Activated CD8-positive, alpha-beta memory T cell treated with anti-CD3 and anti-CD28 coated beads, Interleukin-2, amount 50 U/mL, for 4 hours (primary cell): ENCODE measurements around the gene ADCY1.

ENCODE experiments used
- DNase-seq: peaks from one replicate; pipeline ENCODE4 v3.0.0-alpha.2; 2020

Gene ADCY1

GRCh38 chr7:45595809-45596664, 21.9 kb downstream of the ADCY1 start:
- no peak for DNase-seq

GRCh38 chr7:45596665-45597095, 22.5 kb downstream of the ADCY1 start:
- no peak for DNase-seq

DNA sequence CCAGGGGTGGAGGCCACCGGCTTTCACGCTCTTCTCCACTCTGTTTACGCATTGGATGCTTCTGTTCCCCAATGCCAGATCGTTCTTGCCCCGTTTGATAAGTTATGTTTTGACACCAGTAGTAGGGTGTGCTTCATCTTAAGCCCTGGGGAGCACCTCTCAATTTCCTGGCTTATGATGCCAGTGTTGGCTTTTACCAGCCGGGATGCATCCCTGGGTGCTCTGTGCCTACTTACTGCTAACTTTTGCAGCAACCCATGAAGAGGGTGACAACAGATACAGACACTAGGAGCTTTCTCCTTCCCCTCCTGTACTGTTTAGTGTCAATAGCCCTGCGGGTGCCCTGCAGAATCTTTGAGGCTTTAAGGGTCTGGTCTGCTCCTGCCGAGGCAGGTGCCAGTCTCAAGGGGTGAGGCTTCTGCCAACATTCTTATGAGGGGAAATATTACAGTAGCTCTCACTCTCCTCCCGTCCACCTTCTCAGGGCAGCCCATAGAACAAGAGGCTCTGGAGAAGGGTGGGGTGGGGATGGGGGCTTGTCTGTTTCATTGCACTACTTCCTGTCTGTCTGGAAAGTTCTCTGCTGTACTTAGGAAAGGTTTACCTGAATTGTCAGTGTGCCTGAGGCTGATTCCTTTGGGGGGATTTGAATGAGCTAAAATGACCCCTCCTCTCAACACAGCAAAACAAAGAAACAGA, 23.3 kb downstream of the ADCY1 start:
- DNase-seq: no peak

- no peak for DNase-seq
These were observed 24.8 kb downstream of the ADCY1 start for GRCh38 chr7:45598886-45599520.

- DNase-seq: no peak
These were observed 25.9 kb downstream of the ADCY1 start for GRCh38 chr7:45599851-45600706.

DNA sequence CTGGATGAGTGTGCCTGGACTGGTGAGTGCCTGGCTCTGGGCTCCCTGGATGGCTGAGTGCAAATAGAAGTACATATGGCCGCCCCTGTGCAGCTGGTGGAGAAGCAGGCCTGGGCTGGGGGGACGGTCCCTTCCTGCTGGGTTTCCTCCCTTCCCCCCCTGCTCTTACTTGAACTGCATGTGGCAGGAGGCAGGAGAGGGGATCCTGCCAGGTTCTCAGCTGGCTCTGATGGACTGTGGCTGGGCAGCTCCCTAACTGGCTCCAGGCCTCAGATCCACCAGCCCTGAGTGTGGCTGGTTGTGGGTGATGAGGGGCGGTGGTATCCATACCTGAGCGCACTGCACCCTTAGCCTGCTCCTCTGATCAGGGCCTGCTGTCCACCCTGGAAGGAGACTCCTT, 26.9 kb downstream of the ADCY1 start:
- DNase-seq: no peak

- DNase-seq: no peak
These were observed 27.8 kb downstream of the ADCY1 start for GRCh38 chr7:45601816-45602540.

- no peak for DNase-seq
These were observed 31.9 kb downstream of the ADCY1 start for GRCh38 chr7:45606050-45606449.

DNA sequence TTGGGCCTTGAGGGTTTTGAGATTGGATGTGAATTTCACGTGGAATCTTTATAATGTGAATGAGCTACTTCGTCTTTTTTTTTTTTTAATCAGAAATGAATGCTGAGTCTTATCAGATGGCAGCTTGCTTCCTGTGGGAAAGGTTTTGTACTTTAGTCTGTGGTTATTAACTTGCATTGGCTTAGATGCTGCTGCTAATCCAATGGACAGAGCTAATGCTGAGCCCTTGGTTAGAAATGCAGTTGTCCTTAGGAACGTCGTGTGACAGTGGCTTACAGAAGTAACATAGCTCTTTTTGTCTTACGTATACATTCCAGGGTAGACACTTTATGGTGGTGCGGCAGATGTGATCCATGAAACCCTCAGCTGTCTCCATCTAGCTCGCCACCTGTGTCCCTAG, 32.8 kb downstream of the ADCY1 start:
- no peak for DNase-seq

GRCh38 chr7:45609180-45609579, 35.0 kb downstream of the ADCY1 start:
- DNase-seq: no peak

DNA sequence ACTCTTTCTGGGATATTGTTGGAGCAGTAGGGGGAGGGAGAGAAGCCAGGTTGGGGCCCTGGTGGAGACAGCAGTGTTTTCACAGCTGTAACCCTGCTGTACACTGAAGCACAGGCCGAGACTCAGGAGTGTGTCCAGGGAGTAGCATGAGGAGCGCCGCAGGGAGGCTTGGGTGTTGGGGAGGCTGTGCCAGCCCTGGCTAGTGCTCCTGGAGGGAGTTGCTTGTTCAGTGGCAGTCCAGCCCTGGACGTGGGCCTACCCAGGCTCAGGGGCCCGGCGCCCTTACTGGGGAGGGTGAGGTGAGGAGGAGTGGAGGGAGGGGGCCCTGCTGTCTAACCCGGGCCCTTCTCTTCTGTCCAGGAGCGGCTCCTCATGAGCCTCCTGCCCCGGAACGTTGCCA, 35.9 kb downstream of the ADCY1 start:
- DNase-seq: no peak

GRCh38 chr7:45610660-45611299, 36.6 kb downstream of the ADCY1 start:
- no peak for DNase-seq

- DNase-seq: no peak
These were observed 43.0 kb downstream of the ADCY1 start for GRCh38 chr7:45617166-45617565.

DNA sequence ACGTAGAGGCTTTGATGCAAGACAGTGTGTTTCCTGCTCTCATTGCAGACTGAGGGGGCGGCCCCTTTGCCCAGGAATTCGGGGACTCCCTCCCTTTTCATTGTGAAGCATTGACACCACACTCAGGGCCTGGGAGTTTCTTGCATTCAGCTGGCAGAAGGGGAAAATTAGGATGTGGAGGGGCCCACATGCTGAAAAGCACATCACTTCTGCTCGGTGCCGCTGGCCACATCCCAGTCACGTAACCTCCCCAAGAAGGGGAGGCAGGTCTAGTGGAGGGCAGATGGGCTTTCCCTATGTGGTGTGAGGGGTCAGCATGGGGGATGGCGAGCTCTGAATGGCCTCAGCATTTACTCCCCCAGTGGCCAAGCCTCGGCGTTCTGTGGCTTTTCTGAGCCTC, 47.9 kb downstream of the ADCY1 start:
- DNase-seq: no peak

DNA sequence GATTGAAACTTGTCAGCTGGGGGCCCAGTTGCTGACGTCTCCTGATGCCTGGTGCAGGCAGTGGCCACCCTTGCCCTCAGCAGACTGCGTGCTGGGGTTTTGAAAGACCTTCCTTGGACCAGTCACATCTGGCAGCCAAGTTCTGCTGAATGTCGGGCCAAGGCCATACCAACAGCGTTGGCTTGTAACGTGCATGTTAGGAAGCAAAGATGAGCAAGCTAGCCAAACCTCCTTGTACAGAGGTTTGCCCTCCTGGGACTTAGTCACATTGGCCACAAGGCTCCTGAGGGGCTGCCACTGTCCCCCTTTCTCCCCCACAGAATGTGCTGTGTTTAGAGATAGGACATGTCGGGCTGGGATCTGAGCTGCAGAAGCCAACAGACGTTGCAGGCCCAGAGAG, 49.0 kb downstream of the ADCY1 start:
- no peak for DNase-seq

DNA sequence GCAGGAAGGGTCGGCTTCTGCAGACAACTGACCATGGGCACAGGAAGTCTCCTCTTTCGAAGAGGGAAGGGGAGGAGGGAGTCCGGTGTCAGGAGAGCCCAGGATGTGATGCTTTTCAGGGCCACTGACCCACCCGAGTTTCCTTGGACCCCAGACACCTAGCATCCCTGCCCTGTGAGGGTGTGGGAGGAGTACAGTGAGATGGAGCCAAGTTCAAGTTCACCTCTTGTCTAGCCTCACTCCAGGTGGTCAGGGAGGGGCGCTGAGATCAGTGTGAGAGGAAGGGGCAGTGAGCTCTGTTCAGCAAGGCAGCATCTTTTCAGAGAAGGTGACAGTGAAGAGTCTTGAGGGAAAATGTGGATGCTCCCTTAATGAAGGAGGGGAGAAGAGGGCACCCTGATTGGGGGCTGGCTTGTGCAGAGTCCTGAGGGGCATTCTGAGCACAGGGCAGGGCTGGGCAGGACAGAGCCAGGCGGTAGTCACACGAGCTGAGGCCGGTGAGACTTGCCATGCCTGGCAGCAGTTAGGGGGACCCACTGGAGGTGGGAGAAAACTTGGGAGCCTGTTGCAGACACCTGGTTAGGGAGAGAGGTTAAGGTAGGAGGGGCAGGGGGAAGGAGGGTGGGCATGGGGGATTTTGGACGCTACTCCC, 49.7 kb downstream of the ADCY1 start:
- no peak for DNase-seq

DNA sequence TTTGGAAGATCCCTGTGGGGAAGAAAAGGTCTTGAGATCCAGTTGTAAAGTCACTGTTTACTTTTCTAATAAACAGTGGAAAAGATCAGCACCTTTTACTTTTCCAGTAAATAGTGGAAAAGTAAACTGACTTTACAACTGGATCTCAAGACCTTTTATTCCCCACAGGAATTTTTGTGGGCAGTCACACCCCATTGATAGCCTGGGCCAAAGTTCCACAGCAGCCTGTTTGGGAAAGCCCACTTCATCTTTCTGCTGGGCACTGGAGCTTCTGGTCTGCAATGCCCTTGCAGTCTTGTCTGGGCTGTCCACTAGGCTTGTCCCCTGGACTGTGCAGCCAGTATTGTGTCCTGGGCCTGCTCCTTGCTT, 50.2 kb downstream of the ADCY1 start:
- DNase-seq: no peak

GRCh38 chr7:45625067-45625466, 50.9 kb downstream of the ADCY1 start:
- no peak for DNase-seq

DNA sequence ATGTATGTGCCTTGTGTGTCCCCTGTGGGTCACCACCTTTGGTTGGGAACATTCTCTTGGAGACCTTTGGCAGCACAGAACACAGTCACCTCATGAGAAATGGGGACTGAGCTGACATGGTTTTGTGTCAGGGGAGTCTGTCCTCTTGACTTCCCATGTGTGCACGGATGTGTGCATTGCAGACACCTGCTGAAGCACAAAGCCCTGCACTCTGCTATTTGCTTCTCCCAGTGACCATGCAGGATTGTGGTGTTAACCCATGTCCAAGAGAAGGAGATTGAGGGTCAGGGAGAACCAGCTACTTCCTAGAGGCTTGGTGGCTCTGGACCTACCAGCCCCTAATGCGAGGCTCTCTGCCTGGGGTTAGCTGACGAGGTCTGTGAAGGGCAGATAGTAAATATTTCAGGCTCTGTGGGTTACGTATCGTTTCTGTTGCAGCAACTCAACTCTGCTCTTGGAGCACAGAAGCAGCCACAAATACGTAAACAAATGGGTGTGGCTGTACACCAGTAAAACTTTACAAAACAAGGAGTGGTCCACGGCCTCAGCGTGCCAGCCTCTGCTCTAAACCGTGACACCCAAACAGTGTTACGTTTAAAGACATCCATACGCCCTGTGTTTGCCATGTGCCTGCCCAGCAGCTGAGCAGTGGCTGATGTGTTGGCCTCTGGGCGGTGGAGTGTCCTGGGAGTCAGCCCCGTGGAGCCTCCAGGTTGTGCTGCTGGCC, 51.7 kb downstream of the ADCY1 start:
- no peak for DNase-seq
